ENCODE results near the gene SDC3. TPM values are rescaled to one million over a fixed set of nuclear protein-coding genes. Genes with fewer than 3 reads are reported as not detected.

SDC3 gene
- total RNA-seq, 1 experiment from 2014 or later: 32.3 TPM

DNA sequence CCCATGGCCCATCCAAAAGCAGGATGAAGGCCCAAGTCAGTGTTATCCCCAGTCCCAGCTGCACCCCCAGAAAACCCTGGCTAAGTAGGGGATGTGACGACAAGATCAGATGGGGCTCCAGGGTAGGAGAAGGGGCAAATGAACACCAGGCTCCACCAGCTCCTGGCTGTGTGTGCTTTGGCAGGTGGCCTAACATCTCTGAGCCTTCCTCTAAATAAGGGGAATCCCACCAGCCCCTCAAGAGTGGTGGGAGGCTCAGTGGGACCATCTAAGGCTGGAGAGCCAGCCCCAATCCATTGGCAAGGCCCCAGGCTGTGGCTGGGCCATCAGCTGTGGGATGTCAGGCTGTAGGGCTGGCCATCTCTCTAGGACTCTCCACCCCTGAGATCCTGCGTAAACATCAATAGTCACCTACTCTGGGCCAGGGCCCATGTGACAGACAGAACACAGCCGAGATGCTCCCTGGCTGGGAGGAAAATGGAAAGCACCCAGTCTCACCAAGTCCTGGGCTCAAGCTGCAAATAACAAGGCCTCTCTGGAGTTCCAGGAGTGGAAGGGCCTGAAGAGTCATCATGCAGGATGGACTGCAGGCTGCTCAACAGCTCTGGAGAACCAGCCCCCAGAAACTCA lies 7.5 kb downstream of the SDC3 start:
- DNase-seq (ENCODE audit: low spot score) (no peak), ATAC-seq (no peak)
- ChIA-PET POLR2A (no interaction called here), CTCF (interaction anchor here (0.7 to 17.8 kb wide), 3 partner anchors 10 to 121 kb away, joined by 3 to 606 read pairs (median 9); no protein-coding TSS in a partner anchor)
- peaks cover 34% of the 10 kb centered on the region for H3K4me1 Mint-ChIP-seq
- no peak overlapping the region for H3K4me3 Mint-ChIP-seq
- H3K36me3 Mint-ChIP-seq: no peaks in the 10 kb centered on the region
- no peak for TF ChIP-seq HMGA2 (CRISPR knock-in tag; IDR thresholded peaks at IDR 0.05)
- no peak for TF ChIP-seq JAZF1 (CRISPR knock-in tag; IDR thresholded peaks at IDR 0.05)
- TF ChIP-seq, protein P1, sequence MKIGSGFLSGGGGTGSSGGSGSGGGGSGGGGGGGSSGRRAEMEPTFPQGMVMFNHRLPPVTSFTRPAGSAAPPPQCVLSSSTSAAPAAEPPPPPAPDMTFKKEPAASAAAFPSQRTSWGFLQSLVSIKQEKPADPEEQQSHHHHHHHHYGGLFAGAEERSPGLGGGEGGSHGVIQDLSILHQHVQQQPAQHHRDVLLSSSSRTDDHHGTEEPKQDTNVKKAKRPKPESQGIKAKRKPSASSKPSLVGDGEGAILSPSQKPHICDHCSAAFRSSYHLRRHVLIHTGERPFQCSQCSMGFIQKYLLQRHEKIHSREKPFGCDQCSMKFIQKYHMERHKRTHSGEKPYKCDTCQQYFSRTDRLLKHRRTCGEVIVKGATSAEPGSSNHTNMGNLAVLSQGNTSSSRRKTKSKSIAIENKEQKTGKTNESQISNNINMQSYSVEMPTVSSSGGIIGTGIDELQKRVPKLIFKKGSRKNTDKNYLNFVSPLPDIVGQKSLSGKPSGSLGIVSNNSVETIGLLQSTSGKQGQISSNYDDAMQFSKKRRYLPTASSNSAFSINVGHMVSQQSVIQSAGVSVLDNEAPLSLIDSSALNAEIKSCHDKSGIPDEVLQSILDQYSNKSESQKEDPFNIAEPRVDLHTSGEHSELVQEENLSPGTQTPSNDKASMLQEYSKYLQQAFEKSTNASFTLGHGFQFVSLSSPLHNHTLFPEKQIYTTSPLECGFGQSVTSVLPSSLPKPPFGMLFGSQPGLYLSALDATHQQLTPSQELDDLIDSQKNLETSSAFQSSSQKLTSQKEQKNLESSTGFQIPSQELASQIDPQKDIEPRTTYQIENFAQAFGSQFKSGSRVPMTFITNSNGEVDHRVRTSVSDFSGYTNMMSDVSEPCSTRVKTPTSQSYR (CRISPR knock-in tag; IDR thresholded peaks at IDR 0.05): no peak
- no peak for TF ChIP-seq NR2C2 (CRISPR knock-in tag; IDR thresholded peaks at IDR 0.05)
- TF ChIP-seq ELF4 (CRISPR knock-in tag; IDR thresholded peaks at IDR 0.05; ENCODE audit: low read depth): no peak
- TF ChIP-seq CREM (CRISPR knock-in tag; IDR thresholded peaks at IDR 0.05): no peak
- TF ChIP-seq JUN (CRISPR knock-in tag; IDR thresholded peaks at IDR 0.05): no peak
- no peak for TF ChIP-seq FOXP1 (CRISPR knock-in tag; IDR thresholded peaks at IDR 0.05; ENCODE audit: borderline replicate concordance)
- TF ChIP-seq, protein P2, sequence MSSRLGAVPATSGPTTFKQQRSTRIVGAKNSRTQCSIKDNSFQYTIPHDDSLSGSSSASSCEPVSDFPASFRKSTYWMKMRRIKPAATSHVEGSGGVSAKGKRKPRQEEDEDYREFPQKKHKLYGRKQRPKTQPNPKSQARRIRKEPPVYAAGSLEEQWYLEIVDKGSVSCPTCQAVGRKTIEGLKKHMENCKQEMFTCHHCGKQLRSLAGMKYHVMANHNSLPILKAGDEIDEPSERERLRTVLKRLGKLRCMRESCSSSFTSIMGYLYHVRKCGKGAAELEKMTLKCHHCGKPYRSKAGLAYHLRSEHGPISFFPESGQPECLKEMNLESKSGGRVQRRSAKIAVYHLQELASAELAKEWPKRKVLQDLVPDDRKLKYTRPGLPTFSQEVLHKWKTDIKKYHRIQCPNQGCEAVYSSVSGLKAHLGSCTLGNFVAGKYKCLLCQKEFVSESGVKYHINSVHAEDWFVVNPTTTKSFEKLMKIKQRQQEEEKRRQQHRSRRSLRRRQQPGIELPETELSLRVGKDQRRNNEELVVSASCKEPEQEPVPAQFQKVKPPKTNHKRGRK (CRISPR knock-in tag; IDR thresholded peaks at IDR 0.05; ENCODE audit: borderline replicate concordance): no peak
- no peak for TF ChIP-seq TCF7 (CRISPR knock-in tag; IDR thresholded peaks at IDR 0.05; ENCODE audit: low read depth)
- no peak for TF ChIP-seq CBFB (CRISPR knock-in tag; IDR thresholded peaks at IDR 0.05; ENCODE audit: low read depth)
- no peak for TF ChIP-seq ZNF396 (CRISPR knock-in tag; IDR thresholded peaks at IDR 0.05; ENCODE audit: borderline replicate concordance)
- no peak for TF ChIP-seq RELA (CRISPR knock-in tag; IDR thresholded peaks at IDR 0.05; ENCODE audit: borderline replicate concordance)
- no peak for TF ChIP-seq NR3C1 (CRISPR knock-in tag; conservative IDR thresholded peaks at IDR 0.05; ENCODE audit: low read depth)
- no peak for TF ChIP-seq ATF1 (CRISPR knock-in tag; IDR thresholded peaks at IDR 0.05)
- no peak for TF ChIP-seq ETV6 (CRISPR knock-in tag; IDR thresholded peaks at IDR 0.05)
- TF ChIP-seq, protein P3, sequence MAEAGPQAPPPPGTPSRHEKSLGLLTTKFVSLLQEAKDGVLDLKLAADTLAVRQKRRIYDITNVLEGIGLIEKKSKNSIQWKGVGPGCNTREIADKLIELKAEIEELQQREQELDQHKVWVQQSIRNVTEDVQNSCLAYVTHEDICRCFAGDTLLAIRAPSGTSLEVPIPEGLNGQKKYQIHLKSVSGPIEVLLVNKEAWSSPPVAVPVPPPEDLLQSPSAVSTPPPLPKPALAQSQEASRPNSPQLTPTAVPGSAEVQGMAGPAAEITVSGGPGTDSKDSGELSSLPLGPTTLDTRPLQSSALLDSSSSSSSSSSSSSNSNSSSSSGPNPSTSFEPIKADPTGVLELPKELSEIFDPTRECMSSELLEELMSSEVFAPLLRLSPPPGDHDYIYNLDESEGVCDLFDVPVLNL (CRISPR knock-in tag; IDR thresholded peaks at IDR 0.05; ENCODE audit: borderline replicate concordance, low read depth): no peak
- TF ChIP-seq NFYB (CRISPR knock-in tag; conservative IDR thresholded peaks at IDR 0.05; ENCODE audit: low read depth): no peak
- TF ChIP-seq KAT7 (CRISPR knock-in tag; IDR thresholded peaks at IDR 0.05; ENCODE audit: borderline replicate concordance): no peak
- TF ChIP-seq ZNF423 (CRISPR knock-in tag; IDR thresholded peaks at IDR 0.05): no peak
- no peaks in the 10 kb centered on the region for H3K9me3 Mint-ChIP-seq
- H3K27ac Mint-ChIP-seq: no peak overlapping the region
- H3K27me3 Mint-ChIP-seq (ENCODE audit: low read depth): no peaks in the 10 kb centered on the region

DNA sequence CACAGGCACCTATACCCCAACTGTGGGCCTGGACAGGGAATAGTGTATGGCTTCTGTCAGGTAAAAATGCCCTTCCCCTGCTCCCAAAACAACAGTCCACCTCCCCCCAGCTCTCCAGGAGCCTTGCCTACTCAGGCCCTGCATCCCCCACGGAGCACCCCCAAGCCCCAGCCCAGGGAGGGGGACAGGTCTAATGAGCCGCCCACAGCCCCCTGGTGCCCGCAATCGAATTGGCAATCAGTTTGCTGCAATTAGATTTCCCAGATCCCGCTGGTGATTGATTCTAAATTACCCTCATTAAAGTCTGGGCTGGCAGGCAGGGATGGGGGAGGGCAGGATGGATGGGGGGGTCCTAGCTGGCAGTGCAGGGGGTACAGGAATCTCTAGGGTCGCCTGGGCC lies 8.1 kb downstream of the SDC3 start:
- ATAC-seq (no peak), DNase-seq (ENCODE audit: low spot score) (no peak)
- ChIA-PET POLR2A (no interaction called here), CTCF (interaction anchor here (17.8 kb wide), 1 partner anchor 101 kb away, joined by 606 read pairs; no protein-coding TSS in a partner anchor)
- H3K4me1 Mint-ChIP-seq: peaks cover 33% of the 10 kb centered on the region
- no peaks in the 10 kb centered on the region for H3K9me3 Mint-ChIP-seq
- H3K27me3 Mint-ChIP-seq (ENCODE audit: low read depth): no peaks in the 10 kb centered on the region
- no peaks in the 10 kb centered on the region for H3K36me3 Mint-ChIP-seq
- H3K27ac Mint-ChIP-seq: no peak overlapping the region
- H3K4me3 Mint-ChIP-seq: no peak overlapping the region
- TF ChIP-seq, protein P4, sequence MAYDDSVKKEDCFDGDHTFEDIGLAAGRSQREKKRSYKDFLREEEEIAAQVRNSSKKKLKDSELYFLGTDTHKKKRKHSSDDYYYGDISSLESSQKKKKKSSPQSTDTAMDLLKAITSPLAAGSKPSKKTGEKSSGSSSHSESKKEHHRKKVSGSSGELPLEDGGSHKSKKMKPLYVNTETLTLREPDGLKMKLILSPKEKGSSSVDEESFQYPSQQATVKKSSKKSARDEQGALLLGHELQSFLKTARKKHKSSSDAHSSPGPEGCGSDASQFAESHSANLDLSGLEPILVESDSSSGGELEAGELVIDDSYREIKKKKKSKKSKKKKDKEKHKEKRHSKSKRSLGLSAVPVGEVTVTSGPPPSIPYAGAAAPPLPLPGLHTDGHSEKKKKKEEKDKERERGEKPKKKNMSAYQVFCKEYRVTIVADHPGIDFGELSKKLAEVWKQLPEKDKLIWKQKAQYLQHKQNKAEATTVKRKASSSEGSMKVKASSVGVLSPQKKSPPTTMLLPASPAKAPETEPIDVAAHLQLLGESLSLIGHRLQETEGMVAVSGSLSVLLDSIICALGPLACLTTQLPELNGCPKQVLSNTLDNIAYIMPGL (CRISPR knock-in tag; IDR thresholded peaks at IDR 0.05): no peak
- TF ChIP-seq, protein P5, sequence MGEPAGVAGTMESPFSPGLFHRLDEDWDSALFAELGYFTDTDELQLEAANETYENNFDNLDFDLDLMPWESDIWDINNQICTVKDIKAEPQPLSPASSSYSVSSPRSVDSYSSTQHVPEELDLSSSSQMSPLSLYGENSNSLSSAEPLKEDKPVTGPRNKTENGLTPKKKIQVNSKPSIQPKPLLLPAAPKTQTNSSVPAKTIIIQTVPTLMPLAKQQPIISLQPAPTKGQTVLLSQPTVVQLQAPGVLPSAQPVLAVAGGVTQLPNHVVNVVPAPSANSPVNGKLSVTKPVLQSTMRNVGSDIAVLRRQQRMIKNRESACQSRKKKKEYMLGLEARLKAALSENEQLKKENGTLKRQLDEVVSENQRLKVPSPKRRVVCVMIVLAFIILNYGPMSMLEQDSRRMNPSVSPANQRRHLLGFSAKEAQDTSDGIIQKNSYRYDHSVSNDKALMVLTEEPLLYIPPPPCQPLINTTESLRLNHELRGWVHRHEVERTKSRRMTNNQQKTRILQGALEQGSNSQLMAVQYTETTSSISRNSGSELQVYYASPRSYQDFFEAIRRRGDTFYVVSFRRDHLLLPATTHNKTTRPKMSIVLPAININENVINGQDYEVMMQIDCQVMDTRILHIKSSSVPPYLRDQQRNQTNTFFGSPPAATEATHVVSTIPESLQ (CRISPR knock-in tag; IDR thresholded peaks at IDR 0.05): no peak
- TF ChIP-seq JUN (CRISPR knock-in tag; IDR thresholded peaks at IDR 0.05) (no peak), ZNF219 (CRISPR knock-in tag; IDR thresholded peaks at IDR 0.05; ENCODE audit: borderline replicate concordance) (no peak), GTF2I (CRISPR knock-in tag; conservative IDR thresholded peaks at IDR 0.05) (no peak), ZNF317 (CRISPR knock-in tag; IDR thresholded peaks at IDR 0.05; ENCODE audit: borderline replicate concordance, low read depth) (no peak)
- TF ChIP-seq, protein P6, sequence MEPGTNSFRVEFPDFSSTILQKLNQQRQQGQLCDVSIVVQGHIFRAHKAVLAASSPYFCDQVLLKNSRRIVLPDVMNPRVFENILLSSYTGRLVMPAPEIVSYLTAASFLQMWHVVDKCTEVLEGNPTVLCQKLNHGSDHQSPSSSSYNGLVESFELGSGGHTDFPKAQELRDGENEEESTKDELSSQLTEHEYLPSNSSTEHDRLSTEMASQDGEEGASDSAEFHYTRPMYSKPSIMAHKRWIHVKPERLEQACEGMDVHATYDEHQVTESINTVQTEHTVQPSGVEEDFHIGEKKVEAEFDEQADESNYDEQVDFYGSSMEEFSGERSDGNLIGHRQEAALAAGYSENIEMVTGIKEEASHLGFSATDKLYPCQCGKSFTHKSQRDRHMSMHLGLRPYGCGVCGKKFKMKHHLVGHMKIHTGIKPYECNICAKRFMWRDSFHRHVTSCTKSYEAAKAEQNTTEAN (CRISPR knock-in tag; IDR thresholded peaks at IDR 0.05): no peak

All from WTC11 (cell line).